AML-193 (cell line): ENCODE measurements around the gene CTNNBIP1.
A peak's percentile ranks its signal among the peaks of the same experiment; 100 is the strongest.

Source experiments
- DNase-seq, 2 experiments: peaks; one replicate each; lab custom pipeline; 2025; lab: John Stamatoyannopoulos, UW

CTNNBIP1 gene

GRCh38 chr1:9877962-9878361 lies 32.1 kb downstream of the CTNNBIP1 start:
- DNase-seq, result no peak

- no peak for DNase-seq
These were observed 34.5 kb downstream of the CTNNBIP1 start for GRCh38 chr1:9875636-9876000.

GRCh38 chr1:9874959-9875635 lies 35.0 kb downstream of the CTNNBIP1 start:
- DNase-seq, result peak; percentile 46 to 53

- DNase-seq, result no peak
These were observed 35.7 kb downstream of the CTNNBIP1 start for GRCh38 chr1:9874412-9874811.

GRCh38 chr1:9873992-9874391 lies 36.1 kb downstream of the CTNNBIP1 start:
- DNase-seq, result no peak

- no peak for DNase-seq
These were observed 36.7 kb downstream of the CTNNBIP1 start for GRCh38 chr1:9873385-9873784.

GRCh38 chr1:9872430-9873165 lies 37.5 kb downstream of the CTNNBIP1 start:
- DNase-seq, result no peak

GRCh38 chr1:9871707-9872425 lies 38.2 kb downstream of the CTNNBIP1 start:
- DNase-seq, result no peak

- DNase-seq, result no peak
These were observed 39.0 kb downstream of the CTNNBIP1 start for GRCh38 chr1:9871021-9871420.

- DNase-seq, result no peak
These were observed 39.5 kb downstream of the CTNNBIP1 start for GRCh38 chr1:9870572-9870971.

GRCh38 chr1:9869831-9870251 lies 40.2 kb downstream of the CTNNBIP1 start:
- no peak for DNase-seq

- no peak for DNase-seq
These were observed 41.9 kb downstream of the CTNNBIP1 start for GRCh38 chr1:9868244-9868590.

- DNase-seq, result peak; percentile 56 to 72
These were observed 42.4 kb downstream of the CTNNBIP1 start for GRCh38 chr1:9867408-9868243.

- no peak for DNase-seq
These were observed 43.2 kb downstream of the CTNNBIP1 start for GRCh38 chr1:9866836-9867235.

GRCh38 chr1:9865724-9866123 lies 44.3 kb downstream of the CTNNBIP1 start:
- DNase-seq, result no peak

GRCh38 chr1:9863371-9863770 lies 46.7 kb downstream of the CTNNBIP1 start:
- DNase-seq, result no peak

GRCh38 chr1:9861360-9861759 lies 48.7 kb downstream of the CTNNBIP1 start:
- no peak for DNase-seq

- no peak for DNase-seq
These were observed 49.2 kb downstream of the CTNNBIP1 start for GRCh38 chr1:9860887-9861286.

- DNase-seq, result no peak
These were observed 50.6 kb downstream of the CTNNBIP1 start for GRCh38 chr1:9859281-9860014.

GRCh38 chr1:9858293-9859035 lies 51.6 kb downstream of the CTNNBIP1 start:
- DNase-seq, result no peak

- peak in 1 of 2 experiments; percentile 13 for DNase-seq
These were observed 54.9 kb downstream of the CTNNBIP1 start for GRCh38 chr1:9855186-9855585.
